Measurements from ENCODE around the gene BORA.

DNA sequence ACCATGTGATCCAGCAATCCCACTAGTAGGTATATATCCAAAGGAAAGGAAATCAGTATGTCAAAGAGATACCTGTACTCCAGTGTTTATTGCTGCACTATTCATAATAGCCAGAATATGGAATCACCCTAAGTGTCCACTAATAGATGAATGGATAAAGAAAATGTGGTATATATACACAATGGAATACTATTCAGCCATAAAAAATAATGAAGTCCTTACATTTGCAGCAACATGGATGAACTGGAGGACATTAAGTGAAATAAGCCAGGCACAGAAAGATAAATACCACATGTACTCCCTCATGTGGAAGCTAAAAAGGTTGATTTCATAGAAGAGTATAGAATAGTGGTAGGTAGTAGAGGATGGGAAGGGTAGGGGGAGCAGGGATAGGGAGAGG lies 23.5 kb downstream of the BORA start:
- TF ChIP-seq CTCF (IDR thresholded peaks at IDR 0.05) (no peak), EP300 (IDR thresholded peaks at IDR 0.05) (no peak)
